HEK293 (cell line): ENCODE data around the gene ZC3H18.

Experiments used
- CTCF ChIA-PET: fragments of 350-600 bp; formaldehyde crosslinking; extraction: SDS; loops from one replicate; lab custom pipeline; 2021; ENCODE audit warnings: antibody characterized with exemption; lab: Yijun Ruan, JAX
- POLR2A ChIA-PET: fragments of 300-600 bp; formaldehyde crosslinking; extraction: SDS; loops from one replicate; lab custom pipeline; 2020; ENCODE audit warnings: antibody characterized with exemption, inconsistent platforms; lab: Yijun Ruan, JAX
- H3K27ac ChIP-seq: fragments of 200-500 bp; sonication (Bioruptor generic); 2 replicates; pipeline ENCODE4 v1.5.1; 2014; ENCODE audit warnings: low read depth, low read length, control low read depth, inconsistent platforms; ENCODE audit errors: extremely low read depth
- H3K36me3 ChIP-seq, 2 experiments: fragments of 200-500 bp in 1 of 2; sonication (Bioruptor generic) in 1 of 2; 1 replicate in 1 of 2; 2 replicates in 1 of 2; pipeline ENCODE4 v1.5.1; 2014 to 2017; ENCODE audit warnings: inconsistent platforms in 2 of 2, low read length in 2 of 2; ENCODE audit not compliant: control insufficient read depth in 2 of 2, insufficient read depth in 1 of 2
- H3K4me1 ChIP-seq: fragments of 200-500 bp; sonication (Bioruptor generic); 2 replicates; pipeline ENCODE4 v1.5.1; 2014; ENCODE audit warnings: mild to moderate bottlenecking, low read length, inconsistent platforms; ENCODE audit not compliant: control insufficient read depth, insufficient read depth
- H3K4me3 ChIP-seq: 2 replicates; pipeline ENCODE4 v1.5.1; 2011; ENCODE audit warnings: low read depth, mild to moderate bottlenecking, control low read depth, low read length, moderate library complexity
- H3K9me3 ChIP-seq: fragments of 200-500 bp; sonication (Bioruptor generic); 2 replicates; pipeline ENCODE4 v1.5.1; 2014; ENCODE audit warnings: low read depth, low read length, inconsistent platforms; ENCODE audit not compliant: control insufficient read depth, insufficient read depth
- BCL6B ChIP-seq: fragments of 450-650 bp; formaldehyde crosslinking; IDR thresholded peaks from 2 replicates; pipeline ENCODE4 v1.5.1; 2017; ENCODE audit warnings: missing biosample characterization, missing genetic modification characterization
- ELK4 ChIP-seq: IDR thresholded peaks from 2 replicates; pipeline ENCODE4 v1.6.1; 2011; ENCODE audit warnings: mild to moderate bottlenecking, low read depth, low read length, borderline replicate concordance
- IKZF3 ChIP-seq: fragments of 450-650 bp; IDR thresholded peaks from 2 replicates; pipeline ENCODE4 v1.5.0; 2018; ENCODE audit warnings: missing biosample characterization, mild to moderate bottlenecking, missing genetic modification characterization, moderate library complexity
- KLF16 ChIP-seq: fragments of 450-650 bp; formaldehyde crosslinking; IDR thresholded peaks from 2 replicates; pipeline ENCODE4 v1.5.1; 2017; ENCODE audit warnings: missing biosample characterization, missing genetic modification characterization
- KLF7 ChIP-seq: fragments of 450-650 bp; formaldehyde crosslinking; IDR thresholded peaks from 2 replicates; pipeline ENCODE4 v1.5.1; 2016; ENCODE audit warnings: missing biosample characterization, missing genetic modification characterization, borderline replicate concordance
- KLF9 ChIP-seq: fragments of 450-650 bp; formaldehyde crosslinking; IDR thresholded peaks from 2 replicates; pipeline ENCODE4 v1.5.1; 2016; ENCODE audit warnings: missing biosample characterization, missing genetic modification characterization, low read depth
- PBX3 ChIP-seq: sonication (generic); formaldehyde crosslinking; IDR thresholded peaks from 2 replicates; pipeline ENCODE4 v1.8.1; 2022; ENCODE audit warnings: mild to moderate bottlenecking, moderate library complexity, missing genetic modification reagents
- SP2 ChIP-seq: fragments of 450-650 bp; formaldehyde crosslinking; IDR thresholded peaks from 2 replicates; pipeline ENCODE4 v1.5.1; 2016; ENCODE audit warnings: missing biosample characterization, missing genetic modification characterization
- TCF7L2 ChIP-seq: IDR thresholded peaks from 2 replicates; pipeline ENCODE4 v1.6.1; 2011; ENCODE audit warnings: low read depth, mild to moderate bottlenecking, inconsistent platforms, low read length, moderate library complexity, borderline replicate concordance
- ZBTB26 ChIP-seq: fragments of 450-650 bp; formaldehyde crosslinking; optimal IDR thresholded peaks from 2 replicates; pipeline ENCODE3; 2016; ENCODE audit warnings: missing biosample characterization, mild to moderate bottlenecking, missing genetic modification characterization
- ZFP69B ChIP-seq: fragments of 450-650 bp; formaldehyde crosslinking; IDR thresholded peaks from 2 replicates; pipeline ENCODE4 v1.5.1; 2016; ENCODE audit warnings: missing biosample characterization, missing genetic modification characterization
- ZNF112 ChIP-seq: fragments of 450-650 bp; formaldehyde crosslinking; IDR thresholded peaks from 2 replicates; pipeline ENCODE4 v1.5.0; 2017; ENCODE audit warnings: missing biosample characterization, missing genetic modification characterization
- ZNF114 ChIP-seq: fragments of 450-650 bp; formaldehyde crosslinking; IDR thresholded peaks from 2 replicates; pipeline ENCODE4 v1.5.0; 2017; ENCODE audit warnings: missing biosample characterization, missing genetic modification characterization
- ZNF223 ChIP-seq: fragments of 450-650 bp; formaldehyde crosslinking; IDR thresholded peaks from 2 replicates; pipeline ENCODE4 v1.5.1; 2016; ENCODE audit warnings: missing biosample characterization, missing genetic modification characterization
- ZNF239 ChIP-seq: fragments of 450-650 bp; formaldehyde crosslinking; IDR thresholded peaks from 2 replicates; pipeline ENCODE4 v1.5.1; 2016; ENCODE audit warnings: missing biosample characterization, missing genetic modification characterization
- ZNF292 ChIP-seq: fragments of 450-650 bp; formaldehyde crosslinking; IDR thresholded peaks from 2 replicates; pipeline ENCODE4 v1.5.1; 2016; ENCODE audit warnings: low read depth, missing biosample characterization, missing genetic modification characterization, borderline replicate concordance
- ZNF366 ChIP-seq: fragments of 450-650 bp; formaldehyde crosslinking; conservative IDR thresholded peaks from 2 replicates; pipeline ENCODE4 v1.5.1; 2016; ENCODE audit warnings: missing biosample characterization, missing genetic modification characterization
- ZNF37A ChIP-seq: fragments of 450-650 bp; IDR thresholded peaks from 2 replicates; pipeline ENCODE4 v1.5.1; 2018; ENCODE audit warnings: missing biosample characterization, missing genetic modification characterization
- ZNF433 ChIP-seq: fragments of 450-650 bp; formaldehyde crosslinking; IDR thresholded peaks from 2 replicates; pipeline ENCODE4 v1.5.1; 2016; ENCODE audit warnings: missing biosample characterization, missing genetic modification characterization, low read depth
- ZNF549 ChIP-seq: fragments of 450-650 bp; IDR thresholded peaks from 2 replicates; pipeline ENCODE4 v1.5.1; 2018; ENCODE audit warnings: missing biosample characterization, missing genetic modification characterization, mild to moderate bottlenecking, inconsistent platforms, moderate library complexity
- ZNF555 ChIP-seq: fragments of 450-650 bp; formaldehyde crosslinking; conservative IDR thresholded peaks from 2 replicates; pipeline ENCODE4 v1.5.1; 2017; ENCODE audit warnings: missing biosample characterization, mild to moderate bottlenecking, missing genetic modification characterization, inconsistent platforms
- ZNF558 ChIP-seq: fragments of 450-650 bp; formaldehyde crosslinking; IDR thresholded peaks from 2 replicates; pipeline ENCODE4 v1.5.1; 2016; ENCODE audit warnings: missing biosample characterization, missing genetic modification characterization
- ZNF580 ChIP-seq: fragments of 450-650 bp; formaldehyde crosslinking; IDR thresholded peaks from 2 replicates; pipeline ENCODE4 v1.5.1; 2016; ENCODE audit warnings: missing biosample characterization, missing genetic modification characterization
- ZNF645 ChIP-seq: fragments of 450-650 bp; formaldehyde crosslinking; IDR thresholded peaks from 2 replicates; pipeline ENCODE4; 2016; ENCODE audit warnings: missing biosample characterization, missing genetic modification characterization
- ZNF670 ChIP-seq: fragments of 450-650 bp; formaldehyde crosslinking; IDR thresholded peaks from 2 replicates; pipeline ENCODE4 v1.5.1; 2016; ENCODE audit warnings: missing biosample characterization, missing genetic modification characterization, low read depth
- ZNF707 ChIP-seq: fragments of 450-650 bp; formaldehyde crosslinking; IDR thresholded peaks from 2 replicates; pipeline ENCODE4 v1.5.1; 2016; ENCODE audit warnings: missing biosample characterization, missing genetic modification characterization
- ZNF76 ChIP-seq: fragments of 450-650 bp; formaldehyde crosslinking; IDR thresholded peaks from 2 replicates; pipeline ENCODE4; 2016; ENCODE audit warnings: low read depth, missing biosample characterization, missing genetic modification characterization, borderline replicate concordance
- ZNF792 ChIP-seq: fragments of 450-650 bp; formaldehyde crosslinking; IDR thresholded peaks from 2 replicates; pipeline ENCODE4 v1.5.1; 2016; ENCODE audit warnings: missing biosample characterization, missing genetic modification characterization

ZC3H18 gene

GRCh38 chr16:88659160-88659559 lies 89.0 kb downstream of the ZC3H18 start:
- no peaks in the 10 kb centered on the region for H3K4me1 ChIP-seq
- POLR2A ChIA-PET: no interaction called here
- no peak for TF ChIP-seq ELK4
- TF ChIP-seq KLF7 (tag by site-specific recombination): no peak
- no peak for TF ChIP-seq ZNF670 (tag by site-specific recombination)
- TF ChIP-seq ZNF707 (tag by site-specific recombination): no peak
- no peak for TF ChIP-seq TCF7L2
- TF ChIP-seq ZNF292: no peak
- TF ChIP-seq SP2 (tag by site-specific recombination): no peak
- no peak for TF ChIP-seq ZNF239
- TF ChIP-seq ZNF112 (tag by site-specific recombination): no peak
- no peak for TF ChIP-seq ZNF223 (tag by site-specific recombination)
- no peak for TF ChIP-seq ZNF792 (tag by site-specific recombination)
- no peak for TF ChIP-seq ZNF114 (tag by site-specific recombination)
- no peak for TF ChIP-seq ZNF645 (tag by site-specific recombination)
- TF ChIP-seq, all 188 proteins: peak for 0
- H3K27ac ChIP-seq: no peak overlapping the region
- CTCF ChIA-PET: no interaction called here
- no peaks in the 10 kb centered on the region for H3K9me3 ChIP-seq
- H3K36me3 ChIP-seq: peaks cover 0 to 15% of the 10 kb centered on the region in 2 experiments; a peak in 1 of 3 replicates
- H3K4me3 ChIP-seq: no peak overlapping the region

- ChIA-PET CTCF (interaction anchor here (1.1 to 1.2 kb wide), 2 partner anchors 12 to 24 kb away, joined by 3 to 5 read pairs; no protein-coding TSS in a partner anchor), POLR2A (interaction anchor here (0.6 kb wide), 1 partner anchor 25 kb away, joined by 3 read pairs; no protein-coding TSS in a partner anchor)
- TF ChIP-seq ZBTB26: no peak
- no peak for TF ChIP-seq KLF9
- no peak for TF ChIP-seq ZNF76 (tag by site-specific recombination)
- no peak for TF ChIP-seq ELK4
- no peak for TF ChIP-seq ZNF549 (tag by site-specific recombination)
- no peak for TF ChIP-seq ZNF433
- no peak for TF ChIP-seq ZNF580 (tag by site-specific recombination)
- no peak for TF ChIP-seq ZNF555 (tag by site-specific recombination)
- no peak for TF ChIP-seq ZNF37A
- TF ChIP-seq KLF16: no peak
- TF ChIP-seq ZNF558: no peak
- no peak for TF ChIP-seq IKZF3
- no peak for TF ChIP-seq ZFP69B
- TF ChIP-seq BCL6B (tag by site-specific recombination): no peak
- TF ChIP-seq PBX3 (CRISPR knock-in tag): no peak
- no peak for TF ChIP-seq ZNF239
- no peak for TF ChIP-seq ZNF366 (tag by site-specific recombination)
- Histone ChIP-seq H3K4me3 (no peak overlapping the region), H3K27ac (no peak overlapping the region), H3K4me1 (no peaks in the 10 kb centered on the region), H3K36me3 (peaks cover 0 to 2% of the 10 kb centered on the region in 2 experiments; a peak in 1 of 3 replicates), H3K9me3 (no peaks in the 10 kb centered on the region)
Measured at GRCh38 chr16:88661468-88661867, 91.3 kb downstream of the ZC3H18 start.
